HG03439 (cell line): ENCODE data around the gene TEX38.
"Not testable (repeated sequence)": the region's sequence is repeated elsewhere in the genome, so short reads cannot be mapped to it uniquely, and the experiment has no call there.

Experiments
- ATAC-seq: cut with Tn5 transposase; IDR thresholded peaks from one replicate; pipeline ENCODE4 v1.9.1; 2021; ENCODE audit warnings: mild to moderate bottlenecking, moderate library complexity; ENCODE audit not compliant: unreplicated experiment

Gene TEX38

GRCh38 chr1:46654698-46655097 lies 17.0 kb upstream of the TEX38 start:
- ATAC-seq: not testable (repeated sequence)

- no peak for ATAC-seq
Observed at GRCh38 chr1:46655848-46656247, 15.8 kb upstream of the TEX38 start.

DNA sequence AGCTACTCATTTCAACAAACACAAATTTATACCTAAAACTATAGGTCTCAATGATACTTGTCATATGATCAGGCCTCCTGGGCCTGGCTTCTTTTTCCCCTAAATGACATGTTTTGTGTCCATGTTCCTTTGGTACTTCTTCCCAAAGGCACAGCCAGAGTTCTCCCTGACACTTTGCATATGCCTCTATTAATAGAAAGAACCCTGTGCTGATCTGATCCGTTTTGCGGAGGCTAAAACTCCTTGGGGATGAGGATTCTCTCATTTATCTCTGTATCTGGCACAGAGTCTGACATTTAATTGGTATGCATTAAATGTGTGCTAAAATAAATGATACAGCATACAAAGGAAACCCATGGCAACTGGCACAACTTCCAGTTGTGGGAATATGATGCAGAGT lies 15.0 kb upstream of the TEX38 start:
- no peak for ATAC-seq

DNA sequence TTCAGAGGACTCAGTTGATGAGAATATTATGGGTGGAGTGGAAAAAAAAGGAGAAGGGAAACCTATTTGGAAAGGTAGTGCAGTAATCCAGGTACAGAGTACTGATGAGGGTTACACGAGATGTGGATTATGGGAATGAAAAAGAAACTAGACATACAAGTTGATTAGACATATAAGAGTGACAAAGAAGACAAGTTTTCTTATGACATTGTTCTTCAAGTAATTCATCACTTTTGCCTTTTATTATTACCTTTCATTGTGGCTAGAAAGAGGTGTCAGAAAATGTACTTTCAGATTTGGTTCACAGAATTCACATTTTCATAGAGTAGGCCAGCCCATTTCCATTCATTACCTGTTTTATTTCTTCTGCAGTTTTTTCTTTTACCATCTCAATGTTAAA lies 13.9 kb upstream of the TEX38 start:
- no peak for ATAC-seq

DNA sequence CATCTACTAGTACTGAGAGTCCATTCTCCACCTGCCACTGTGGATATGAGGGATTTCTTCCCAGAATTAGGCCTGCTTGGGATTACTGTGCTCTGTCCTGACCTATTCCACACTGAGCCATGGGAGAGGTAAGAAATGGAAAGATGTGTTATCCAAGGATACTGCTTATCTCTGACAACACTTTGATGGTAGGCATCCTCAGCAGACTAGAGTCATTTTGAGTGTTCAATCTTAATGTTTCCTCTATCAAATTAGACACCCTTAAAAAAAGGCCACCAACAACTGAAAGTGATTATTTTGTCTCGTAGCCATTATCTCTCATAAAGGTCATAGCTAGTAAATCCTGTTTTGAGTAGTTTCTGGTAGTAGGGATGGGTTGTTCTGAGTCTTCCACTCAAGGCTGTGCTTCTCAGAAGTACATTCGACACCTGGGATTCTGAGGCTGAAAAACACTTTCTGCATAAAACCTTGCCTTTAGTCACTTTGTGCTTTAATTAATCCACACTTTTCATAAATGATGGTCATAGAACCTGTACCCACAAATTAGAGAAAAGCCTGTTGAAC lies 12.3 kb upstream of the TEX38 start:
- ATAC-seq: peak; percentile 12

DNA sequence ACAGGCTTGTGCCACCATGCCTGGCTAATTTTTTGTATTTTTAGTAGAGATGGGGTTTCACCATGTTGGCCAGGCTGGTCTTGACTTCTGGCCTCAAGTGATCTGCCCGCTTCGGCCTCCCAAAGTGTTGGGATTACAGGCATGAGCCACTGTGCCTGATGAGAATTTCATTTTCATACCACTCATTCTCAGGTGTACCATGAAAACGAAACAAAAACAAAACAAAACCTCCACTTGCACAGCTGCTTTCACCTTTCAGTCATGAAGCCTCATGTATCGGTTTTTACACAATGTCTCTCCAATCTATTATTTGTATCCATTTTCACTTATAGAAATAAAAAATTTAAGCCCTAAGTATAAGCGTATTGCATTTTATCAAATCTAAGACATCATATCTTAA lies 11.5 kb upstream of the TEX38 start:
- ATAC-seq: peak; percentile 74

- ATAC-seq: not testable (repeated sequence)
Observed at GRCh38 chr1:46662919-46663318, 8.7 kb upstream of the TEX38 start.

DNA sequence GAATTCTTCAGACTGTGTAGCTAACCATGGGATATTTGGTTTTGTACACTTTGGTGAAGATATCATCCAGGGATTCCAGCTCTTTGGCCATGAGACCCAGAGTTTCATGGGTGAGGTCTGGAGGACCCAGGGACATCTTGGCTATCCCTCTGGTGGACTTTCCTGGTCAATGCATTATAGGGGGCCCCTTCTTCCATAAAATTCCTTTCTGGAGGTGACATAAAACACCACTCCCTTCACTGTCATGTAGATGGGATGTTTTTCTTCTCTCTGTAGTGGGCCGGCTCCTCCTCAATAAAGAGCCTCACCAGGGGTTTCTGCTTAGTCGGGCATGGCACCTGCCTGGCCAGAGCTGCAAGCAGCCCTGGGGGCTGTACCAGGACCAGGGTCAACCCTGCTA lies 5.7 kb upstream of the TEX38 start:
- ATAC-seq: no peak

- peak; percentile 64 for ATAC-seq
Observed at GRCh38 chr1:46667782-46668760, 3.6 kb upstream of the TEX38 start, which contains the start of gene ATPAF1. Gene ATPAF1 (minus strand): TSS chr1:46668364. CDS start chr1:46668322, 42 bp downstream.

GRCh38 chr1:46670134-46670533 lies 1.5 kb upstream of the TEX38 start:
- ATAC-seq: no peak

GRCh38 chr1:46672696-46673095 lies 1.0 kb downstream of the TEX38 start:
- no peak for ATAC-seq

DNA sequence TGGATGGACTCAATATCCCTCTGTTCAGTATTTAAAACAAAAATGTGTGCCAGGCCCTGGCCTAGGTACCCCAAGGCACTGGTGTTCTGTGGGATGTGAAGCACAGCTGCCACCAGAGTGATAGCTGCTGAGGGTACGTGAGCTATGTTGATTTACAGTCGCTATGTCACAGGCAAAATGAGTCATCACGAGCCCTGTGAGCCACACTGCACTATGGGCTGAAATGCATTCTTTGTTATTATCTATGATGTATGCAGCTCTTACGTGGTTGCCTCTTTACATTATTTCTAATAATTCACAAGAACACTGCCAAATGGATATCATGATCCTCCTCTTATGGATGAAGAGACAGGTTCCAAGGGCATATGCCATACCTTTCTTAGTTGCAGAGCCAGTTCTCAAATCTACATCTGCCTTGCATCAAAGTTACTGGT lies 2.1 kb downstream of the TEX38 start:
- ATAC-seq: no peak

- ATAC-seq: no peak
Observed at GRCh38 chr1:46675549-46676314, 4.1 kb downstream of the TEX38 start.

GRCh38 chr1:46676531-46676930 lies 4.9 kb downstream of the TEX38 start:
- no peak for ATAC-seq

DNA sequence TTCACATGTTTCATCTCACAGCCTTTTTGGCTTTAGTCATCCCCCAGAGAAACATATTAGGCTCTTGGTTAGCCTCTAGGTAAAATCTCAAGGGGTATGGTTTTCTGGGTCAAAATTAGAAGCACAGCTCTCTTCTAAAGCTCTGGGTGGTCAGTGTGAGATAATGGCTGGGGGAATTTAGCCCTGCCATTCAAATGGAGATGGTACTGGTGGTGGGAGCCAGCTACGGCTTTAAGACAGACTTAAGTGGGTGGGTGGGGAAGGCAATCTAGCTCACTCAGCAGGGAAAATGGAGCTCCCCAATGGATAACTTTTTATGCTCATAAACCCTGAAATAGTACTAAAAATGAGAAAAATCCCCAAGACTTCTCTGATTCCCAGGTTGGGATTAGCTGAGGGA lies 5.7 kb downstream of the TEX38 start:
- ATAC-seq: no peak

DNA sequence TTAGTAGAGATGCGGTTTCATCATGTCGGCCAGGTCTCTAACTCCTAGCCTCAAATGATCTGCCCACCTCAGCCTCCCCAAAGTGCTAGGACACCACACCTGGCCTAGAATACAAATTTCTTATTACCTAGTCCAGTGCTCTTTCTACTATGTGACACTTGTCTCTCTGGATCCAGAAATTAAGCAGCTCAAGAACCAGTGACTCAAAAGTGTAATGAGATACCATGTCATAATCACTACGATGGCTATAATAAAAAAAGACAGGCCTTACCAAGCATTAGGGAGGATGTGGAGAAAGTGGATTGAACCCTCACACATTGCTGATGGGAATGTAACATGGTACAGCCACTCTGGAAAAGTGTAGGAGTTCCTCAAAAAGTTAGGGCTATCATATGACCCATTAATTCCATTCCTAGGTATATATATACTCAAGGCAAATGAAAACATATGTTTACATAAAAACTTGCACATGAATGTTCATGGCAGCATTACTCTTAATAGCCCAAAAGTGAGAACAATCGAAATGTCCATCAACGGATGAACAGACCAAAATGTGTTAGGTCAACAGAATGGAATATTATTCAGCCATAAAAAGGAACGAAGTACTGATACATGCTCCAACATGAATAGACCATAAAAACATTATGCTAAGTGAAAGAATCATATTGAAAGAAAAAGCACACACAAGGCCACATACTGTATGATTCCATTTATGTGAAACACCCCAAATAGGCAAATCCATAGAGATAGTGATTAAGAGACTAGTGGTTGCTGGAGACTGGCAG lies 8.3 kb downstream of the TEX38 start:
- no peak for ATAC-seq

DNA sequence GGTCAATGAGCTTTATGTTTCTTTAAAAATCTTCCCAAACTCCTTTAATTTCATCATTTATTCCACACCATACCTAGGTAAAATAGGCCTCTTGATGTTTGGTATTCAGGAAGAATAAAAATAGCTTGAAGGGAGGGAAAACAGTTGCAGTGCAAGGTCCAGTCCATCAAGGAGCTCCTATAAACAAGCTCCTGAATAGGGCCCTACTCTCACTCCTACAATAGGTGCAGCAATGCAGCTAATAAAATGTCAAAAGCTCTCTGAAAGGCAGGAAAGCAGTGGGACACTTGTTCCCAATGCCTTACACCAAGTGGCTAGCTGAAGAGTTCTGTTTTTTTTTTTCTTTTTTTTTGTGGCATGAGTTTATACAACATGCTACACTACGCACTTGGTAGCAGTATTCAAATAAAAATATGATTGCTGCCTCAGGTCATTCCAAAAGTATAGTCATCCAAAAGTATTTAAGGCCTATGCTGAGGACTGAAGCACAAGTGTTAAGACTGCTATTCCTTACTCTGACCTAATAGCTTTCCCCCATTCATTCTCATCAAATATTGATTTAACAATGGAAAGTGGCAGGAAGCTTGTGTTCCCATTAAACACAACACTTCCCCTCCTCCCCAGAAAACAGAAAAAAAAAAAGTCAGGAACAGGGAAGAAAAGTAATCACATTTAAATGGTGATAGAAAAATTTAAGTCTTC lies 9.8 kb downstream of the TEX38 start:
- ATAC-seq: no peak

DNA sequence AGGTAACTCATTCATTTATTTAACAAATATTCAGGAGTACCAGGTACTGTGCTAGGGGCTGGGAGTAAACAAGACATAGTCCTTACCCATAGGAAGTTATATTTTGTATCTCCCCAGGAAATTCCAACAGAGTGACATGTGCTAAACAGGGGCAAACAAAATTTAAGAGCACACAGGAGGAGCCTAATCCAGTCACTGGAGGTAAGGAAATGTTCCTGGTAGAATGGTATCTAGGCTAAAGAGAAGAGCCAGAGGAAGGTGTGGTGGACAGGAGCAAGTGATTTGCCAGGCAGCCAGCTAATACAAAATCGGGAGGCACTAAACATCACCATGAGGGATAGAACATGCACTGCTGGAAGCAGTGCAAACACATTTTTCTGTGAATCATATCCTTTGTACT lies 10.4 kb downstream of the TEX38 start:
- no peak for ATAC-seq

DNA sequence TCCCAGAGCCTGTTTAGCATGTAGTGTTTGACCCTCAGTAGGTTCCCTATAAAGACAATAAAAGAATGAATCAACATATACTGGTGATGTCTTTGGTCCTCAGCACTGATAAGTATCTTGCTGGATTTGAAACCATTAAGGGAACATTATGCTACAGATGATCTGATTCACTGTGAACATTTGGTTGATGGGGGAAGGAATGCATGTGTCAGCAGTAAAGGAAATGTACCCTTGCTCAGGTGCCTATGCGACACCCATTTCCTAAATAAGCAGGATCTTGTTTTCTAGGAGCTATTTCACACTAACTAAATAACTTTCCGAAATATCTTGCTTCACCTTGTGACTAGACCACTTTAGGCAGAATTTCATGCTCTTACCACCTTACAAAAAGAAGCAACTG lies 13.0 kb downstream of the TEX38 start:
- no peak for ATAC-seq

DNA sequence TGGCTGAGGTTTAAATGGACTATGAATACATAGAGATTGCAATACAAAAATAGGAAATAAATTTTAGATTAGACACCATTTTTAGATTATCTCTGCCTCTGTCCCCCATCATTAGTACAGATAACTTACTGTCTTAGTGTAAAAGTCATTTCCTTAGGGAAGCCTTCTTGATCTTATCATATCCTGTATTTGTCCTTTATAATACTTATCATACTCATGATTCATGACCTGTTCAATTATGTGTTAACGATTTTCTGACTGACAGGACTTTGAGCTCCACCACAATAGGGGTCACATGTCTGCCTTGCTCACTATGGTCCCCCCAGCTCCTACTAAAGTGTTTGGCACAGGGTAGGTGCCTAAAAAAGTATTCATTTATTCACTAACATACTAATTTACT lies 14.6 kb downstream of the TEX38 start:
- no peak for ATAC-seq
